SK-N-MC (cell line): ENCODE measurements around the gene OR10G2.

Source experiments
- DNase-seq: peaks from one replicate; pipeline ENCODE4 v3.0.0-alpha.2; 2011; ENCODE audit warnings: low read depth, low spot score
- H3K27ac ChIP-seq: fragments of 200-600 bp; sonication (generic); 2 replicates; pipeline ENCODE4 v1.5.1; 2016; ENCODE audit warnings: mixed run types
- H3K36me3 ChIP-seq: fragments of 200-600 bp; sonication (generic); 2 replicates; pipeline ENCODE4 v1.6.1; 2017; ENCODE audit warnings: antibody characterized with exemption, low read length, mixed read lengths; ENCODE audit not compliant: insufficient read depth
- H3K4me3 ChIP-seq: fragments of 200-600 bp; sonication (generic); 2 replicates; pipeline ENCODE4 v1.5.1; 2016
- H3K9ac ChIP-seq: fragments of 200-600 bp; sonication (generic); 2 replicates; pipeline ENCODE4 v1.8.0; 2017; ENCODE audit warnings: mixed run types, mixed read lengths; ENCODE audit not compliant: insufficient read length
- H3K9me3 ChIP-seq: fragments of 200-600 bp; sonication (generic); 2 replicates; pipeline ENCODE4 v1.6.1; 2017; ENCODE audit warnings: low read depth, mild to moderate bottlenecking, antibody characterized with exemption, low read length, moderate library complexity, mixed read lengths
- EZH2 ChIP-seq: fragments of 200-600 bp; sonication (generic); IDR thresholded peaks from one replicate; pipeline ENCODE4 v1.6.1; 2017; ENCODE audit warnings: antibody characterized with exemption
- FOXP2 ChIP-seq: optimal IDR thresholded peaks from 2 replicates; pipeline ENCODE3; 2011; ENCODE audit warnings: mild to moderate bottlenecking, moderate library complexity; ENCODE audit not compliant: insufficient read depth; ENCODE audit errors: extremely low read length, control extremely low read depth
- POLR2AphosphoS5 ChIP-seq: IDR thresholded peaks from 2 replicates; pipeline ENCODE4 v1.6.1; 2012; ENCODE audit warnings: mild to moderate bottlenecking, low read depth, low read length, borderline replicate concordance

The OR10G2 gene

GRCh38 chr14:21634840-21635239 is at the start of gene OR10G2:
Gene OR10G2, minus strand, starts transcription at chr14:21634940. Its CDS starts 98 bp downstream, at chr14:21634842.
- DNase-seq, result no peak
- H3K9me3 ChIP-seq, result 0 out of 2 replicates have a peak, but pooled peaks cover 3% of the 10 kb centered on the region
- TF ChIP-seq EZH2 (no peak), FOXP2 (no peak), POLR2AphosphoS5 (no peak)
- no peaks in the 10 kb centered on the region for H3K36me3 ChIP-seq
- H3K4me3 ChIP-seq, result no peak within 1 kb of the TSS
- no peak within 1 kb of the TSS for H3K9ac ChIP-seq
- no peak within 1 kb of the TSS for H3K27ac ChIP-seq

GRCh38 chr14:21680072-21680471 is 45.3 kb upstream of the OR10G2 start:
- Histone ChIP-seq H3K4me3 (no peak overlapping the region), H3K27ac (no peak overlapping the region), H3K36me3 (peaks cover 11% of the 10 kb centered on the region), H3K9ac (no peak overlapping the region), H3K9me3 (no peaks in the 10 kb centered on the region)
- TF ChIP-seq EZH2 (no peak), FOXP2 (no peak), POLR2AphosphoS5 (no peak)
- DNase-seq, result no peak

GRCh38 chr14:21675566-21675965 is 40.8 kb upstream of the OR10G2 start:
- H3K36me3 ChIP-seq, result peaks cover 12% of the 10 kb centered on the region
- H3K4me3 ChIP-seq, result no peak overlapping the region
- no peak overlapping the region for H3K27ac ChIP-seq
- TF ChIP-seq POLR2AphosphoS5 (no peak), EZH2 (no peak), FOXP2 (no peak)
- no peaks in the 10 kb centered on the region for H3K9me3 ChIP-seq
- H3K9ac ChIP-seq, result no peak overlapping the region
- no peak for DNase-seq

- Histone ChIP-seq H3K9me3 (no peaks in the 10 kb centered on the region), H3K4me3 (no peak within 1 kb of the TSS), H3K9ac (no peak within 1 kb of the TSS), H3K27ac (no peak within 1 kb of the TSS), H3K36me3 (peaks cover 21% of the 10 kb centered on the region)
- no peak for DNase-seq
- TF ChIP-seq EZH2, result no peak
- no peak for TF ChIP-seq POLR2AphosphoS5
- TF ChIP-seq FOXP2, result no peak
These were observed 39.0 kb upstream of the OR10G2 start, which contains the start of gene OR4E1 for GRCh38 chr14:21673718-21674117. Gene OR4E1, minus strand, starts transcription at chr14:21673818. Its CDS starts 2,883 bp downstream, at chr14:21670935.

GRCh38 chr14:21672116-21672515 is 37.4 kb upstream of the OR10G2 start:
- DNase-seq, result no peak
- H3K9ac ChIP-seq, result no peak overlapping the region
- 0 out of 2 replicates have a peak overlapping the region, but pooled peaks have one; percentile 25 for H3K27ac ChIP-seq
- no peak overlapping the region for H3K4me3 ChIP-seq
- TF ChIP-seq EZH2 (no peak), POLR2AphosphoS5 (no peak), FOXP2 (no peak)
- H3K36me3 ChIP-seq, result peaks cover 21% of the 10 kb centered on the region
- H3K9me3 ChIP-seq, result no peaks in the 10 kb centered on the region

GRCh38 chr14:21671371-21671770 is 36.6 kb upstream of the OR10G2 start:
- no peak overlapping the region for H3K9ac ChIP-seq
- H3K27ac ChIP-seq, result no peak overlapping the region; the same call in 1 of the 2 replicates
- no peak overlapping the region for H3K4me3 ChIP-seq
- no peak for TF ChIP-seq POLR2AphosphoS5
- no peak for TF ChIP-seq EZH2
- TF ChIP-seq FOXP2, result no peak
- no peak for DNase-seq
- peaks cover 21% of the 10 kb centered on the region for H3K36me3 ChIP-seq
- H3K9me3 ChIP-seq, result no peaks in the 10 kb centered on the region

- H3K27ac ChIP-seq, result no peak overlapping the region
- no peaks in the 10 kb centered on the region for H3K9me3 ChIP-seq
- no peak for DNase-seq
- TF ChIP-seq FOXP2 (no peak), EZH2 (no peak), POLR2AphosphoS5 (no peak)
- H3K4me3 ChIP-seq, result no peak overlapping the region
- H3K36me3 ChIP-seq, result peaks cover 25% of the 10 kb centered on the region
- H3K9ac ChIP-seq, result no peak overlapping the region
These were observed 34.5 kb upstream of the OR10G2 start for GRCh38 chr14:21669284-21669683.

GRCh38 chr14:21668377-21668776 is 33.6 kb upstream of the OR10G2 start:
- H3K27ac ChIP-seq, result no peak overlapping the region
- H3K9ac ChIP-seq, result no peak overlapping the region
- H3K4me3 ChIP-seq, result no peak overlapping the region
- TF ChIP-seq FOXP2 (no peak), POLR2AphosphoS5 (no peak), EZH2 (no peak)
- H3K9me3 ChIP-seq, result peaks cover 4% of the 10 kb centered on the region; the same call in 1 of the 2 replicates
- H3K36me3 ChIP-seq, result peaks cover 34% of the 10 kb centered on the region
- DNase-seq, result no peak

GRCh38 chr14:21656980-21657379 is 22.2 kb upstream of the OR10G2 start:
- Histone ChIP-seq H3K9me3 (no peaks in the 10 kb centered on the region), H3K27ac (peak overlapping the region; percentile 99), H3K36me3 (peaks cover 59% of the 10 kb centered on the region), H3K4me3 (0 out of 2 replicates have a peak overlapping the region, but pooled peaks have one; percentile 4), H3K9ac (peak overlapping the region; percentile 65)
- no peak for TF ChIP-seq EZH2
- peak; percentile 79; the same call in 1 of the 2 replicates for TF ChIP-seq POLR2AphosphoS5
- peak; percentile 98 for DNase-seq

GRCh38 chr14:21654215-21654614 is 19.5 kb upstream of the OR10G2 start:
- H3K9ac ChIP-seq, result peak overlapping the region; percentile 47
- H3K4me3 ChIP-seq, result peak overlapping the region; percentile 53
- DNase-seq, result no peak
- peaks cover 58% of the 10 kb centered on the region for H3K36me3 ChIP-seq
- no peaks in the 10 kb centered on the region for H3K9me3 ChIP-seq
- TF ChIP-seq POLR2AphosphoS5 (no peak), FOXP2 (no peak), EZH2 (no peak)
- H3K27ac ChIP-seq, result peak overlapping the region; percentile 99
